Natural killer cell (primary cell): ENCODE measurements around the gene BRD4. TPM values are rescaled to one million over a fixed set of nuclear protein-coding genes. Genes with fewer than 3 reads are reported as not detected.

Source experiments
- ATAC-seq, 3 donors: fragments of 150-1000 bp in 2 of 3; fragments of 200-7000 bp in 1 of 3; cut with Tn5 transposase; 1 replicate in 1 of 3; 2 replicates in 2 of 3; pipeline ENCODE4 v1.10.0; 2021; ENCODE audit warnings: mild to moderate bottlenecking in 2 of 3, moderate library complexity in 2 of 3
- DNase-seq, 2 donors: peaks; one replicate each; pipeline versions ENCODE4 v3.0.0 to v3.0.0-alpha.2; 2013 to 2021; ENCODE audit warnings: mixed read lengths in 1 of 2
- H3K27ac ChIP-seq: one replicate; pipeline ENCODE4 v1.5.1; 2013; ENCODE audit warnings: mild to moderate bottlenecking, low read length
- H3K27me3 ChIP-seq: one replicate; pipeline ENCODE4 v1.6.1; 2013; ENCODE audit warnings: low read length; ENCODE audit not compliant: control insufficient read depth, insufficient read depth
- H3K36me3 ChIP-seq: one replicate; pipeline ENCODE4 v1.6.1; 2013; ENCODE audit warnings: low read length; ENCODE audit not compliant: control insufficient read depth, insufficient read depth
- H3K4me1 ChIP-seq: one replicate; pipeline ENCODE4 v1.6.1; 2013; ENCODE audit warnings: low read length; ENCODE audit not compliant: control insufficient read depth, insufficient read depth
- H3K4me3 ChIP-seq: one replicate; pipeline ENCODE4 v1.5.1; 2013; ENCODE audit warnings: low read length
- H3K9me3 ChIP-seq: one replicate; pipeline ENCODE4 v1.6.1; 2013; ENCODE audit warnings: low read length; ENCODE audit not compliant: control insufficient read depth, insufficient read depth
- H3K27ac Mint-ChIP-seq, 2 donors: one replicate each; pipeline ENCODE4 v1.8.0; 2022; ENCODE audit warnings: mild to moderate bottlenecking in 2 of 2, mixed read lengths in 2 of 2, moderate library complexity in 1 of 2
- H3K27me3 Mint-ChIP-seq, 2 donors: one replicate each; pipeline ENCODE4 v1.8.0; 2022; ENCODE audit warnings: low read depth in 2 of 2, mixed read lengths in 2 of 2
- H3K36me3 Mint-ChIP-seq: one replicate; pipeline ENCODE4 v1.8.0; 2022; ENCODE audit warnings: mixed read lengths
- H3K4me1 Mint-ChIP-seq, 2 donors: one replicate each; pipeline ENCODE4 v1.8.0; 2022; ENCODE audit warnings: mixed read lengths in 2 of 2
- H3K4me3 Mint-ChIP-seq: one replicate; pipeline ENCODE4 v1.8.0; 2022; ENCODE audit warnings: mild to moderate bottlenecking, moderate library complexity, mixed read lengths
- H3K9me3 Mint-ChIP-seq, 2 donors: one replicate each; pipeline ENCODE4 v1.8.0; 2022; ENCODE audit warnings: mixed read lengths in 2 of 2
- CTCF ChIP-seq: fragments of 200-600 bp; IDR thresholded peaks from one replicate; pipeline ENCODE4 v1.8.0; 2022; ENCODE audit warnings: antibody characterized with exemption
- WGBS: methylation state at CpG from one replicate; pipeline ENCODE4 v1.1.7; 2013; ENCODE audit warnings: missing lambda C conversion rate; ENCODE audit not compliant: insufficient coverage; 5-methylcytosine and 5-hydroxymethylcytosine counted together
- intact Hi-C: fragments of 100-400 bp; cut with micrococcal nuclease; formaldehyde crosslinking; loops from one replicate; pipeline ENCODE4 v1.14.2; 2022
- total RNA-seq, 4 donors: library from RNA; stranded (reverse); fragments of 120-200 nt in 1 of 4; gene quantifications; one replicate each; pipeline versions ENCODE4 v1.2.3 to v1.2.4, GENCODE V29; 2013 to 2022

Gene BRD4
- 100 to 1,000 TPM in 1 of 3 donors, 10 to 100 TPM in 2; 91.9 to 116 (median 98.3) TPM for total RNA-seq
- 31.4 TPM for total RNA-seq (2013)

DNA sequence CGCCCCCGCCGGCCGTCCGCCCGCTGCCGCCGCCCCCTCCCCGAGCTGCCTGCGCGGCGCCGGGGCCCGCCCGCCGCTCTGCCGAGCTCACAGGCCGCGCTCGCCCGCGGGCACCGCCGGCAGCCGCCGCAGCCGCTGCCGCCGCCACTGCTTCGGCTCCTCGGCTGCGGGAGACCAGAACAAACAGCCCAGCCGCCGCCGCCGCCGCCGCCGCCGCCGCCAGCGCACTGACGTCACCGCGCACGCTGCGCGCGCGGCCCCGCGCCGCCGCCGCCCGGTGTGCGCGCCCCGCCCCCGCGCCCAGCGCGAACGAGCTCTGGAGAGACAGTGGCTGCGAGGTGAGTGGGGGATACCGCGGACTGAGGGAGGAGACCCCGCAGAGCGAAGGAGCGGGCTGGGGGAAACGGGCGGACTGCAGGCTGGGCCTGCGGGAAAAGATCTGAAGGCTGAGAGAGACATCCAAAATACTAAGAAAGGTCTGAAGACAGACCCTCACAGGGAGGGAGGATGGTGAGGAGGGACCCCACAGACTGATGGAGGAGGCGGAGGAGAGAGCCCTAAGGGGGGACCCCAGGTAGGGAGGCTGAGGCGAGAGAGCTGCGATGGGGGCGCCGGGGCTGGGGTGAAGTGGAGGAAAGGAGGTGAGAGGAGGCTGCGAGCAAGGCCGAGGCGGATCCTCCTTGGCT, at the start of gene BRD4:
Gene BRD4 (minus strand): TSS at position 229 of the 686 bp plus-strand sequence. CDS start 59,440 bp downstream, outside the sequence.
- H3K4me1 ChIP-seq = peaks cover 44% of the 10 kb centered on the region
- no peak for TF ChIP-seq CTCF
- H3K4me3 ChIP-seq = peak within 1 kb of the TSS; percentile 76
- intact Hi-C loops = no loop called here
- no peaks in the 10 kb centered on the region for H3K36me3 ChIP-seq
- H3K27me3 Mint-ChIP-seq = no peaks in the 10 kb centered on the region
- peak within 1 kb of the TSS; percentile 94 to 97 for H3K27ac Mint-ChIP-seq
- peak within 1 kb of the TSS; percentile 87 for H3K27ac ChIP-seq
- DNase-seq (peak; percentile 78 to 90), ATAC-seq (peak; percentile 47 to 76 (median 59))
- H3K4me3 Mint-ChIP-seq = peak within 1 kb of the TSS; percentile 98
- H3K9me3 ChIP-seq = no peaks in the 10 kb centered on the region
- H3K36me3 Mint-ChIP-seq = no peaks in the 10 kb centered on the region
- no peaks in the 10 kb centered on the region for H3K9me3 Mint-ChIP-seq
- H3K4me1 Mint-ChIP-seq = peaks cover 42 to 43% of the 10 kb centered on the region in 2 donors
- WGBS = 1% methylated on average over 78 of the region's 81 CpGs
- no peaks in the 10 kb centered on the region for H3K27me3 ChIP-seq

- H3K4me3 Mint-ChIP-seq = peak overlapping the region; percentile 51
- H3K27ac ChIP-seq = no peak overlapping the region
- H3K4me1 Mint-ChIP-seq = peaks cover 20 to 28% of the 10 kb centered on the region in 2 donors
- peak overlapping the region; percentile 92 to 93 for H3K27ac Mint-ChIP-seq
- no peaks in the 10 kb centered on the region for H3K9me3 Mint-ChIP-seq
- 93% methylated on average over 4 of the region's 6 CpGs for WGBS
- H3K9me3 ChIP-seq = no peaks in the 10 kb centered on the region
- H3K4me3 ChIP-seq = no peak overlapping the region
- no peak for ATAC-seq
- no peak for DNase-seq
- H3K36me3 ChIP-seq = peaks cover 5% of the 10 kb centered on the region
- intact Hi-C loops = no loop called here
- no peaks in the 10 kb centered on the region for H3K36me3 Mint-ChIP-seq
- peaks cover 24% of the 10 kb centered on the region for H3K4me1 ChIP-seq
- TF ChIP-seq CTCF = no peak
- no peaks in the 10 kb centered on the region for H3K27me3 Mint-ChIP-seq
- H3K27me3 ChIP-seq = no peaks in the 10 kb centered on the region
Observed at GRCh38 chr19:15381864-15382263, 49.5 kb upstream of the BRD4 start.

DNA sequence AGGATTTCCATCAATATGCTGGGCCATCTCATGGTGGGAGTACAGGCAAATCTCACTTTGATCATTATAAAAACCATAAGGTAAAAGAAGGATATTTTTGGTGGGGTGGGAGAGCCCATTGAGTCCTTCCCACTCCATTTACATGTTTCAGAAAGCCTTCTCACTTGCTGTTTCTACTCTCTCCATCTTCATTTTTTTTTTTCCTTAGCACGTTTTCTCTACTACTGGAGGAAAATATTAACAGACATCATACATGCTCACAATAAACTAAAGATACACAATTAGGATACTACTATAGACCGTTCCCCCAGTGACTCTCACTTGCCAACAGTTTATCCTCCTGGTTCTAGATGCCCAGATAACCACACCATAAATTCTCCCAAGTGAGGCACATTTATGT, 49.1 kb upstream of the BRD4 start:
- H3K27me3 Mint-ChIP-seq = no peaks in the 10 kb centered on the region
- peak overlapping the region; percentile 51 for H3K4me3 Mint-ChIP-seq
- WGBS = 90% methylated on average over 2 of the region's 2 CpGs
- no peak overlapping the region for H3K27ac ChIP-seq
- H3K4me3 ChIP-seq = no peak overlapping the region
- intact Hi-C loops = no loop called here
- ATAC-seq = no peak
- H3K4me1 ChIP-seq = peaks cover 27% of the 10 kb centered on the region
- no peak for TF ChIP-seq CTCF
- no peaks in the 10 kb centered on the region for H3K27me3 ChIP-seq
- no peaks in the 10 kb centered on the region for H3K9me3 Mint-ChIP-seq
- no peaks in the 10 kb centered on the region for H3K36me3 Mint-ChIP-seq
- H3K4me1 Mint-ChIP-seq = peaks cover 24 to 32% of the 10 kb centered on the region in 2 donors
- no peak for DNase-seq
- peak overlapping the region; percentile 92 to 93 for H3K27ac Mint-ChIP-seq
- no peaks in the 10 kb centered on the region for H3K9me3 ChIP-seq
- peaks cover 3% of the 10 kb centered on the region for H3K36me3 ChIP-seq
